Stimulated activated CD4-positive, alpha-beta T cell treated with anti-CD3 and anti-CD28 coated beads, Interleukin-1b, Interleukin-23, amount 100 ng/mL, for 4 hours (primary cell): ENCODE data around the gene DCST2.
A peak's percentile ranks its signal among the peaks of the same experiment; 100 is the strongest.

Experiments used
- DNase-seq, 2 donors: peaks; one replicate each; pipeline ENCODE4 v3.0.0-alpha.2; 2020; ENCODE audit warnings: low read depth in 2 of 2

The DCST2 gene

DNA sequence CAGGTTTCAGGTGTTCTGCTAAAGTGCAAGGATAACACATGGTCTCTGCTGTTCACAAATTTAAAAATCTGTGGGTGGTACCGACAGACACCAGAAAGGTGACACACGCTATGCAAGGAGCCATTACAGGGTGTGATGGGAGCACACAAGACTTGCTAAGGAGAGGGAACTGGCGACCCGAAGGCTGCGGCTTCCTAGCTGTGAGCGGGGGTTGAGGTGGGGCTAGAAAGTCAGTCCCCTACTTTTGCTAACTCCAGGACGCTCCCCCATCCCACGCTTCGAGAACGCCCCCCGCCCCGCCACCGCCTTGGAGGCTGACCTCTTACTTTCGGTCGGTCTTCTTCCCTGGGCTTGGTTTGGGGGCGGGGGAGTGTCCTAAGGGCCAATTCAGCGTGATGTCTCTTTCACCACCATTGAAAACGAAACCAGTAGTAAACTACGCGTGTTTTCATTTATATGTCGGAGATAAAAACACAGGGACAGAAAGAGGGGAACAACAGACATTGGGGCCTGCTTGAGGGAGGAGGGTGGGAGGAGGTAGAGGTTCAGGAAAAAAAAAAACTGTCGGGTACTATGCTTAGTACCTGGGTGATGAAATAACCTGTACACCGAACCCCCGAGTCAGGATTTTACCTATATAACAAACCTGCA, 58.0 kb downstream of the DCST2 start:
- peak; percentile 29 to 44 for DNase-seq

DNA sequence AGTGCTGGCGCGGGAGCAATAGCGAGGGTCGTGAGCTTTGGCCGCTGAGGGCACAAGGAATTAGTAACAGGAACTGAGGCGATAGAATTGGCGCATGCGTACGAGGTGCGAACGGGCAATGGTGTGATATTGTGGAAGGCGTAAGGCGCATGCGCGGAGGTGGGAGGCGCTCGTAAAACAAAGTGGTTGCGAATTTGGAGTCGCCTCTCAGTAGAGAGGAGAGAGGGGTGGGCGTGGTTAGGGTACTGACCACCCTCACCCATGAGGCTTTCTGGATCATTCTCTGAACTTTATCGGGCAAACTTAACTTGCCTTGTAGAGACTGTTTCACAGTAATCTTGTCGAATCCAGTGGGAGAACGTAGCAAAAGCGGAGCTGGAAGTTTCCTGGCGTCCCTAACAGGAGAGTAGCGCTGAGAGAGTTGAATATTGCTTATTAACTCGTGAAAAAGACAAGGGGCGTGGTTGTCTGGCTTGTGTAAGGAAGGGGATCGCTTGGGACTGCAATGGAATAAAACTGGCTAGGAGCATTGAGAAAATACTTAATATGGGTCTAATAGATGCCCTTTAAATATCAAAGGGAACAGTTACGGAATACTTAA, 58.7 kb downstream of the DCST2 start:
- DNase-seq, result peak; percentile 88 to 90

- DNase-seq, result peak; percentile 85 to 93
These were observed 59.3 kb downstream of the DCST2 start, which contains the start of gene CKS1B for GRCh38 chr1:154974102-154974807. CKS1B (plus strand) TSS chr1:154974681; CDS start chr1:154974746, 65 bp downstream.

- peak; percentile 85 to 88 for DNase-seq
These were observed 60.1 kb downstream of the DCST2 start for GRCh38 chr1:154973344-154974101.

- DNase-seq, result no peak
These were observed 60.9 kb downstream of the DCST2 start for GRCh38 chr1:154972517-154973343.

- no peak for DNase-seq
These were observed 61.4 kb downstream of the DCST2 start for GRCh38 chr1:154972213-154972516.

GRCh38 chr1:154971341-154971998, 62.1 kb downstream of the DCST2 start:
- DNase-seq, result no peak

GRCh38 chr1:154970631-154971340, 62.8 kb downstream of the DCST2 start, which contains the start of gene SHC1:
SHC1 (minus strand) TSS chr1:154970747; CDS start chr1:154970526, 221 bp downstream.
- peak in 1 of 2 donors; percentile 49 for DNase-seq

DNA sequence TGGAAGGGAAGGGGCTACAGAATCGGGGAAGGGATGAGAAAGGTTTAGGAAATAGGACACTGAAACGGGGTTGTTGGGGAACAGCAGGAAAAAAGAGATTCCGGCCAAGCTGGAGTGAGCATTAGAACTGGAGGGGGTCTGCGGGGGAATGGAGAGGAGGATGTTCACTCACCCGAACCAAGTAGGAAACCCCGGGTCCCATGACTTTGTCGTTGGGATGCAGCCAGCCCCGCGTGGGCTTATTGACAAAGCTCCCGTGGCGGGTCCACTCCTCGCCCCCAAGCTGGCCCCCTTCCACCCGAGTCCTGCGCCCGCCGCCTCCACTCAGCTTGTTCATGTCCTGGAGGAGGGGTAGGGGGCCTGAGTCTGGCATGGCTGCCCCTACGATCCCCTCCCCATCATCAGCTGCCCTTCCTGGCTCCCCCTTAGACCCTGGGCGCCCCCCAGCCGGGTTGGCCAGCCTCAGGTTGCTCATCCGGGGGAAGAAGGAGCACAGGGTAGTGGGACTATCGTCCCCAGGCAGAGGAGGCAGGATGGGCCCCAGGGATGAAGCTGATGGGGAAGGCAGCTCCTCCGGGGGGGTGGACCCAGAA, 63.6 kb downstream of the DCST2 start:
- DNase-seq, result no peak

DNA sequence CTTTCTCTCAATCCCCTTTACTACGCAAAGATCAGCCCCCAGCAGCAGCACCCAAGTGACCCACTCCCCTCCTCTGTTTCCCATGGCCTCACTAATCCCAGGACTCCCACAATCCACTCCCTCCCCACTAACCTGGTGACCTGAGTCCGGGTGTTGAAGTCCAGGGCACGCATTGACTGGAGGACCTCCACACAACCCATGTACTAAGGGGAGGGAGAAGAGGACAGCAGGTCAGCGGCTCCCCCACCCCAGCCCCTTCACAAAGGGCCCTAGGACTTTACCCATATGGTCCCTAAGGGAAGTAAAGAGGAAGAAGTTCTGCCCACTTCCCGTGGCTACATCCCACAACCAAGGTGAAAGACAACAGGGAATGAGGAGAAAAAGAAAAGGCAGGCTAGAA, 64.3 kb downstream of the DCST2 start:
- no peak for DNase-seq

DNA sequence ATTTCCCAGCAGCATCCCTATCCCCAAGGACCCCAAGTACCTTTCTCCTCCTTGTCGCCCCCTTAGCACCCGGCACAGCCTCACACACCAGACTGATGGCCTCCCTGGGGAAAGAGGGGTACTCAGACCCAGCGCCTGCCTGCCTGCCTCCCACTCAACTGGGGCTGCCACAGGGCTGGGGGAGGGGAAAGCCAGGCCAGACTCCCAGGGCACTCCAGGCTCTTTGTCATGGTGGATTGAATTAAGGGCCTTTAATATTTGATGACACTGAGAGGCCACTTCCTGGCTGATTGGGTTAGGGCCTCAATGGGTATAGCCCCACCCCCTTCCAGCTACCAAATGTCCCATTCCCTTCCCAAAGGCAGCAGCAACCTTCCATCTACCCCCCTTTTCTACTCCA, 64.8 kb downstream of the DCST2 start:
- no peak for DNase-seq
